ENCODE measurements around the gene SEZ6.
"Not testable (repeated sequence)": the region's sequence is repeated elsewhere in the genome, so short reads cannot be mapped to it uniquely, and the experiment has no call there.

SEZ6 gene

DNA sequence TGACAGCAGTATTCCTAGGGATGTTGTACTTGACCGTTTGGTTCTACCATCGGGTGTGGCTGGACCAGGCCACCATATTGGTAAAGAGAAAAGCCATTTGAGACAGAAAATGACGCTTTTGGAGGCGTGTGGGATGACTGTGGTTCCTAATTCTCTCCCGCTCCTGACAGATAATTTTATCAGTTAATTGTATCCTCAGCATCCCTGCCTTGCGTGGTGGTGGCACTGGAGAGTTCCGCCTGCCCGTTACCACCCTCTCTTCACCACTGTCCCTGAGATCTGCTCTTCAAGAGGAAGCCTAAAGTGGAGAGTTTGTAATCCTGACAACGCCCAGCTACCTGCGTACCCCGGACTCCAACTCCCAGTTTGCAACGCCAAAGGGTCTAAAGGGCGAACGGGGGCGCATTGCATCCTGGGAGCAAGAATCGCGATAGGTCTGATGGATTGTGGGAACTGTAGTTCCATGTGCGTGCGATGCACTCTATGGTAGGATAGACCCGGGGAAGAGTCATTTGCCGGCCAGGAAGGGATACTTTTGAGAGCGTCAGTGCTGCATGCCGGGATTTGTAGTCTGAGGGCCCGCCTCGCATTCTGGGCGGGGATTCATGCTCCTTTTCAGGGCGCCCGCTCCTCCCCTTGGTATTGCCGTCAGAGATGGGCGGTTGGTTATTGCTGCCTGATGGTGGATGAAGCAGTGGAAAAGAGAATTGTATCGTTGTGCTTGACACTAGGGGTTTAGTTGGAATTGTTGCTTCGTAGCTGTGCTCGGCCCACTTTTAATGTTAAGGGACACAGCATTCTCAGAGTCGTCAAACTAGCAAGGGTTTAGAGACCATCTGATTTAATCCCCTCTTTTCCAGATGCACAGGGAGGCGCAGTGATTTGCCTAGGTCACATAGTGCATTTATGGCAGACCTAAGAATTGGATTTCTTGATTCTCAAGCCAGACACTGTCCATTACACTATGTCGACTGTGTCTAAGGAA is 53.5 kb downstream of the SEZ6 start:
- DNase-seq, result peak; percentile 93

DNA sequence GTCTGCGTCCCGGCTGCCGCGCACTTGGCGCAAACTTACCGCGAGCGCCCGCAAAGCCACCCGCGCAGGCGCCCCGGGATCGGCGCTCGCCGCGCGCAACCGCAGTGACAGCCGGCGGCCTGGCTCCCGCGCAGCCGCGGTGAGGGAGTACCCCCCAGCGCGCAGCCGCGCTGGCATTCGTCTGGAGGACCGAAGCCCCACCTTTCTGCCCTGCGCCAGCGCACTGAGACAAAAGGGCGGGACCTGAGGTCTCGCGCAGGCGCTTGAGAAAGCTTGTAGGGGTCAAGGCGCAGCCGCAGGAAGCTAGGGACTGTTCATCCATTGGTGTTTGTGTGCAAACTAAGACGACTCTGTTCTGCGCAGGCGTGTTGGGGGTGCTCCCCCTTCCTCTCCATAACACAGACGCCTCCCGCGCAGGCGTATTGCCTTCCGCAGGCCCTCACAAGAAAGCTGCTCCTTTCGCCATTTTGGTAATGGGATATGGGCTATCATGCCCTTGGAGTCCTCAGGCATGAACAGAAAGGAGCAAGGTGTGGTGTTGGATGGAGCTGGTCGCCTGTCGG is 54.3 kb downstream of the SEZ6 start, which contains the start of gene PHF12:
Gene PHF12, minus strand, starts transcription at position 91 of the 563 bp plus-strand sequence. CDS start 558 bp downstream, outside the sequence.
- peak; percentile 99 for DNase-seq

DNA sequence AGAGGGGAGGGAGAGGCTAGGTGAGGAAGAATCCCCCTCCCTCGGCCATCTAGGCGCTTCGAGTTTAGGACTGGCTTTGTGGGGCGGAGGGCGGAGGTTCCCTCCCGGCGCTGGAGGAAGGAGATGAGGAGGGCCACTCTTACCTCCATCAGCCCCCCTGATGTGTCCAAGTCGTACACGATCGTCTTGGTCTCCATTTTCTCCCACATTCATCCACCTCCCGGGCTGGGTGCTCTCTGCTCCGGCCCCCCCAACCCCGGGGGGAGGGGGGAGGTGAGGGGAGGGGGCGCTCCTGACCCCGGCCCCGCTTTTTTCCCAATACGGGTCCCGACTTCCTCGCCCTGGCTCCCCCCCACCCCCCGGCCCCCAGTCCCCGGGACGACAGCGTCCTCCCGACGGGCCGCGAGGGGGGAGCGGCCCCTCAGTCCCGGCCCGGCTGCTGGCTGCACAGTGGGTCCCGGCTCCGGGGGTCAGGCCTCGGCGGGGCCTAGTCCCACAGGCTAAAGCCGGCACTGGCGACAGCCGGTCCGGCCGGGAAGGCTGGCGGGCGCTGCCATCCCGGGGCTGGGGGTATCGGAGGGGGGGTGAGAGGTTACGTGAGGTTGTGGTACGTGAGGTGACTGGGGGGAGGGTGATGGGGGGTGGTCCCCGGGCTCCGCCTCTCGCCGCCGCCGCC is 54.9 kb downstream of the SEZ6 start:
- no peak for DNase-seq

DNA sequence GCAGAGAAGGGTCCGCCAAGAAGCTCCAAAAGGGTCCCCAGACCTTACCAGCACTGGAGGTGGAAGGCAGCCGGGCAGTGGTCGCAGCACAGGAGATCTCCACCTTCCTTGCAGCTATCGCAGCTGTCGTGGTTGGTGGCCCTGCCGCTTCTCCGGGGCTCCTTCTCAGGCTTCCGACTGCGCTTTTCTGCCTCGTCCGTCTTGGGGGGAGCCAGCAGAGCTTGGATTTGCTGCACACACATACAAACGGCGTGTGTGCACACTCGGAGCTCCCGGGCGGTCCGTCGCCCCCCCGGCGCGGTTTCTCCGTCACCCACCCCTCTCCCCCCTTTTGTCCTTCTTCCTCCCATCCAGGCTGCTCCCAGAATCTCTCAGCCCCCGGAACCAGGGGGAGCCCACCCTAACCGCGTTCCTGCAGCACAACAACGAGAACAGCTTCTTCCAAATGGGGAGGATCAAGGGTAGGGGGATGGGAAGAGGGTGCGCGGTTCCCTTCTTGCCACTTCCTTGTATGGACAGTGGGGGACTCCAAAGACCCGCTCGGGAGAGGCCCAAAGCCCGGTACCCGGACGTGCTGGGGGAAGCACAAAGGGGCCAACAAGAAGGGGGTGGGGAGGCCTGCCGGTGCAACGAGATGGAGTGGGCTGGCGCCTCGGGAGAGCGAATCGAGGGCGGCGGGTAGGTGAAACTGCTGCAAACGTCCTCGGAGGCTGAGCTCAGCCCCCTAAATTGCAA is 55.6 kb downstream of the SEZ6 start:
- DNase-seq, result peak; percentile 59

DNA sequence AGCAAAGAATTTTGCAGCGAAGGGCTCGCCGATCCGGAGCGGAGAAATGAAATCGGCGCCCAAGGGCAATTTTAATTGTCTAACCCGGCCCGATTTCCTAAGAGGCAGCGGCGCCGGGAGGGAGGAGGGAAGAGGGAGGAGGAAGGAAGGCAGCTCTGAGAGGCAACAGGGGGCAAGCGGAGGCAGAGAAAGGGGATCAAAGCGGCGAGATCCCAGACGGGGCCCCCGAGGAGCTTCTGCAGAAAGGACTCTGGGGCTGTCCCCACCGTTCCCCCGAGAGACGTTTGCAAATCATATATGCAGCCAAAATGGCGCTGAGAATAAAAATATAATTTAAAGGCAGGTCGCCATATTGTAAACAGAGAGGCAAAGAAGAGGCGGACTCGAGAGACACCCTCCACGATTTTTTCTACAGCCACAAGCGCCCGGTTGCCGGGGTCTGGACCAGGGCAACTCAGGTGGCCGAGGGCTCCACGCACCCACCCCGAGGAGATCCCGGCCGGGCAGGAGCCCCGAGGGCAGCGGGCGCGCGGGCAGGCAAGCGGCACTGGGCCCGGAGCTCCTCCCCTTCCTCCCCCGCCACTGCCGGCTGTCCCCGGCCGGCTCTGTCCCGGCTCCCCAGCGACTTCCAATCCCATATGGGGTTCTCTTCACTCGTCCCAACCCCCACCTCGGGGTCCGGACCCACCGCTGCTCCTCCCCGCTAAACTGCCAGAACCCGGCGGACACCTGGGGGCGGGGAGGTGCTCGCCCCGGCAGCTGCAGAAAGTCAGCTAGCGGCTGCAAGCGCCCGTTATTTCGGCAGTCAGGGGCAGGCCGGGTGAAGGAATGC is 56.4 kb downstream of the SEZ6 start:
- peak; percentile 38 for DNase-seq

DNA sequence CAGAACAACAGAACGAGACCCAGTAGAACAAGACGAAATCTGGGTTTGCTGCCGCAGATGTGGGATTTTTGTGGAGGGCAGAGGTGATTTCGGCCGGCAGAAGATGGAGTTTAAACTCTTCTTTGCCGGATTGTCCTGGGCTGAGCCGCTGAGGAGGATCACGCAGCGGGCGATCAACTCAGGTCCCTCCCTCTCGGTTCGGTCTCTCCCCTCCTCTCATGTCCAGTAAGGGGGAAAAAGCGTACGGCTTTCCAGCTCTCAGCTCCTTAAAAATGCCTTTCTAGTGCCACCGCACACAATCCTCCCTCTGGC is 57.0 kb downstream of the SEZ6 start:
- no peak for DNase-seq

DNA sequence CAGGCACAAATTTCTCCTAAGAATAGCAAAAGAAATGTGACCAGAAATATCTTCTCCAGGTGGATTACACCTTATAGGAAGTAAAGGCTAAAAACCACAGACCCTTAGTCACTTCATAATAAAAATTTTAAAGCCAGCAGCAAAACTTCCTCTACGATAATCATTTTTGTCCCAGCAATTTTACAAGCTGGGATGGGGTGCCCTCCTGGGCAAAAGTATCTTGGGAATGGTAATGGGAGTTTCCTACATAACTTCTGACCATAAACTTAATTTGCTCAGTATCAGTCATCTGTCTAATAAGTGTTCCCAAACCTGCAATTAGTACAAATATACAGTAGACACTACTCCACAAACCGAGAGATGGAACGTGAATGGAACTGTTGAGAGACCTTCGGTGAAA is 57.5 kb downstream of the SEZ6 start:
- DNase-seq, result no peak

DNA sequence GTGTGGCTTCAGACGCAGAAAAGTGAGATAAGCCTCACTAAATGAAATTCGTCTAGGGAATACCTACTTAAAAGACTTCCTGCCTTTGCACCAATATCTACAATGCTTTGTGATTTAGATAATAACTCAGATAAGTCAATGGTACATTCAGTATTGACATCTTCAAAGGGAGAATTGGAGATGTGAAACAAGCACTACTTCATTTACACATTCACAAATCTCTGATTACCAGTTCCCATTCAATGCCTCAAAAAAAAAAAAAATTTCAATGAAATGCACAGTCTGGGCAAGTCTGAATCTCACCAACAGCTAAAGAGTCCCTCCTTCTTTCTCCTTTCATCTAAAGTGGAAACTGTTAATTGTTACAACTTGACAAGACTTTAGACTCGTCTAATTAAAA is 58.2 kb downstream of the SEZ6 start:
- no peak for DNase-seq

DNA sequence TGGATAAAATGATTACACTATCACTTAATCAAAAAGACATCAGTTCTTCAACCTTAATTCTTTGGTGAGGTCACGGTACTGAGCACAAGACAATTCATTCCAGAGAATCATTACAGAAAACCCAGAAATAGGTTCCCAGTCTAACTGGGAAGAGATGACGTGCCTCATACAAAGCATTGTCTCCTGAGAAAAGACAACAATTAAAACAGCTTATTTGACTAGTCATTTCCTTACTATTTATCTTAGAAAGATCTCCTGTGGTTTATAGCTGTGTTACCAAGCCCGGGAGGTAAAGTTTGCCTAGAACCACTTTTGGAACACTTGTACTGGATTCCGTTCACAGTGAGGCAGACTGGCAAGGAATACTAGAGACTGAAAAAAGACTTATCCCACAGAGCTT is 59.6 kb downstream of the SEZ6 start:
- no peak for DNase-seq

DNA sequence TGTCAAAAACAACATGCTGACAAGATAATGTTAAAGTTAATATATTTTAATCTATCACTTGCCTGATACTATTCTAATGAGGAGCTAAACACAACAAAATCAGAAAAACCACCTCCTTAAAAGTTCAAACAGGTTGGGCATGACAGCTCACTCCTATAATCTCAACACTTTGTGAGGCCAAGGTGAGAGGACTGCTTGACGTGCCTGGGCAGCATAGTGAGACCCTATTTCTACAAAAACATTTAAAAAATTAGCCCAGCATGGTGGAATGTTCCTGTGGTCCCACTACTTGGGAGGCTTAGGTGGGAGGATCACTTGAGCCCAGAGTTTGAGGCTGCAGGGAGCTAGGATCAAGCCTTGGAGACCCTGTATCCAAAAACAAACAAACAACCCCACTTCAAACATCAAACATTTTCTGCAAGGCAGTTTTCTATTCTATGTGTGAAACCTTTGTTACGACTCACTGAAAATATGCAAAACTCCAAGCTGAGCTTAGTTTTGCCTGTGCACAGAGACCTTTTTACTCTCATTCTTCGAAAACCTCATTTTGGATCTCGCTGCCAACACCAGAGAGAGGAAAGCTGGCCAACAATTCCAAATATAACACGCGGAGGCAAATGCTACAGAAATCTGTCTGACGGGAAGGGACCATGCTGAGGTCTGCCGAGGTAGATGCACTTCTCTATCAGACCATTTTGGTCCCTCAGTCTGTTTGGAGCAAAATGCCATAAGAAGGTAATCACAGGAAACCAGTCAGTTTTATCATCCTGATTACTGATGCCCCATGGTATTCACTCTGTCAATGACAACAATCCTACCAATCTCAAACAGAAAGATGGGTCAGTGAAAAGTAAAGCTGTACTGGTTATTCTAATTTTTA is 60.7 kb downstream of the SEZ6 start:
- DNase-seq, result no peak

DNA sequence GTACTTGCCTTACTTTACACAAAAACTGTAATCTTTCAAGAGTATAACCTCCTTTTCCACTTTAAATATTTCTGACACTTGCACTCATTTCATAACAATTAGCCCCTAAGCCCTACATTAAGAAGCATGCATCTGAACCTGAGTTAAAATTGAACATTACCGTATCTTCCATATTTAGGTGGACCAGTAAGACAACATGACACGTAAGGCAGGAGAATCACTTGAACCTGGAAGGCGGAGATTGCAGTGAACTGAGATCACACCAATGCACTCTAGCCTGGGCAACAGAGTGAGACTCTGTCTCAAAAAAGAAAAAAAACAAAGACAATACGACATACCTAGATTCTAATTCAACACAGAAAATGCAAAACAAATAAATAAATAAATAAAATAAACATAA is 61.5 kb downstream of the SEZ6 start:
- DNase-seq, result no peak

DNA sequence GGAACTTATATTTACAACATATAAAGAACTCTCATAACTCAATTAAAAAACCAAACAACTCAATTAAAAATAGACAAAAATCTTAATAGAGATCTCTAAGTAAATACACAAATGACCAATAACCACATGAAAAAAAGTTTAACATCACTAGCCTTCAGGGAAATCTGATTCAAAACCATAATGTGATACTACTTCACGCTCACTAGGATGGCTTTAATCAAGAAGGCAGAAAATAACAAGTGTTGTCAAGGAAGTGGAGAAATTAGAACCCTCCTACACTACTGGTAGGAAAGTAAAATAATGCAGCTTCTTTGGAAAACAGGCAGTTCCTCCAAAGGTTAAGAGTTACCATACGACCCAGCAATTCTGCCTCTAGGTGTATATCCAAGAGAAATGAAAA is 62.9 kb downstream of the SEZ6 start:
- no peak for DNase-seq

DNA sequence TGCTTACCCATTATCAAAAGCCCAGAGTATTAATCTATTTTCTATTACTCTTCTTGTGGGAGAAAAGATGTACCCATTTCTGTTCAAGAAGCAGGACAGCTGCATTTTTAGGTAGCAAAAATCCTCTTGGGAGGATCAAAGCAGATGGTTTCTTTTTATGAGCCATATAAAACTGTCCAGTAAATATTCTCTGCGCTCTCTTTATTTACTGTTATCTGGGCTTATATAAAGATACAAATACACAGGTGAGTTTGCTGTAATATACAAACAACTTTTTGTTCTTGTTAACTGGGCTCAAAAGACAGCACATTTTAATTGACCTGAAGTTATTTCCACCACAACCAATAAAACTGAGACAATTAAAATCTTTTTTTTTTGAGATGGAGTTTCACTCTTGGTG is 64.6 kb downstream of the SEZ6 start:
- DNase-seq, result no peak

DNA sequence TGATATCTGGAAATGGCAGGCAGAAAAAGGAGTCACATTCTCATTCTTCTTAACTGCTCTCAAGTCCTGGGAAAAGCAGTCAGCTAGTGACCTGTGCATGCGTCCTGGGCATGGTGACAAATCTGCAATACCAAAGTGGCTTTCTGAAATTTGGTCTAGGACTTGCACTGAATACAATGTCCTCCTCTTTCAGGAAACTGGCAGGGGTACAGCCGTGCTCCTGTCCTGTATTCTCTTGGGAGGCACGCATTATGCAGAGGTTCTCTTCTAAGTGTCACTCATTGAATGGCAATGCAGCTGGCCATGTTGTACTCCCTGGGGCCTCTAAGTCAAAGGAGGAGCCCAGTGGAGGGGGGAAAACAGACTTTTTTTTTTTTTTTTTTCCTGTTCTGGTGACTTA is 65.2 kb downstream of the SEZ6 start:
- no peak for DNase-seq

DNA sequence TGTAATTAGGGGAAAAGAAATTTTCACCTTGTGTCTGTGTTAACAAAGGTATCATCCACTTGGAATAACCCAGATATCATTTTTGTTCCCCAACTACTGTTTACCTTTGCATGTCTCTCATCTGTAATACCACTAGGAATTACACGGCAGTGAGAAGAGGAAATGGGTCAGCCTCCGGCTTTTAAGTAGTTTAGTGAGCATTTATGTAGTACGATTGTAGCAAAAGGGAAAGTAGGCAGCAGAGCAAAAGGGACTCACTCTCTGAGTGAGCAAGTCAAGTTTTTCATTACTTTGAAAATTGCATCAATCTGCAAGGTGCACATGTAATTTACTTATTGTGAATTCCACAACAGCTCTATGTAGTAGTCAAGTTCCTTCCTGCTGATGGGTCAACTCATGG is 65.7 kb downstream of the SEZ6 start:
- DNase-seq, result no peak

DNA sequence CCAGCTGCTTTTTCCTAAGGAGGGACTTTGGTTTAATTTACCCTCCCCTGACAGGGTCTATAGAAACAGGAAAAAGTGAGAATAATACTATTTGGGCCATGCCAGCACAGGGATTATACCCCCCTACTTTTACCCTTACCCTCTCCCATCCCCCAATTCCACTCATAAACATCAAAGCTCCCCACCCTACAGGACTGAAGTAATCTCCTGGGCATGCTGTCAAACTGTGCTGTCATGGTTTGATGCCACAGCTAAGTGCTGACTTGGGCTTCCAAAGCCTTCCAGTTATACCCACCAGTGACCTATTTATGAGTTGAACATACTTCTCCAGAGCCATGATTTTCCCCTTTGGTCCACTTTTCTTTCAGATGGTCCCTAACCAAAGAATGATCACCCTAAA is 67.3 kb downstream of the SEZ6 start:
- DNase-seq, result no peak

DNA sequence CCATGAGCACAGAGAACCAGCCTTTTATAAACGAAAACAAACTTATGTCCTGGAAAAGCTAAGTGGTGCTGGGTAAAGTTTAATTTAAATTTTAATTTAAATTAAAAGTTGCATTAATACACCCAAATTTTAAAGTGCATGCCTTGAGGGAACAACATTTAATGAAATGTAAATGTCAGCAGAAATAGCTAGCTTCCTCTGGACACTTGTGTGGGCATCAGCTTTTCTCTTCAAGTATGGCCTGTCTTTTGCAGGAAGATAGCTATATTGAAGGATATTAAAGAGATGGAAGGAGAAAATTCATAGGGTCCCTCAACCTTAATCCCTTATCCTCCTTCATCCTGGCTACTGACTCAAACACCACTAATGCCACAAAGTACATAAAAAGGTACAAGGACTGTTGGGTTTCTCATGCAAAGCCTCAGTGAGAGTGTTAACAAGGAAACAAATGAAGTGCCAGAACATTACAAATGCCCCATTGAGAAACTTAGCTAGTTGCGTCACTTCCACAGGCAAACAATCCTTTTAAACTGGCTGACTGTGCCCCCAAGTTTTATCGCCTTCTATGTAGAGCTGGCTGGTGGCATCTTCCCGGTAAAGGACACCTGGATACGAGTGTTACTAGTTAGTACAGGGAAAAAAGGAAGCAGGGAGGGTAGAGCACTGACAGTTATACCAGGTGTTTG is 68.6 kb downstream of the SEZ6 start:
- DNase-seq, result no peak

DNA sequence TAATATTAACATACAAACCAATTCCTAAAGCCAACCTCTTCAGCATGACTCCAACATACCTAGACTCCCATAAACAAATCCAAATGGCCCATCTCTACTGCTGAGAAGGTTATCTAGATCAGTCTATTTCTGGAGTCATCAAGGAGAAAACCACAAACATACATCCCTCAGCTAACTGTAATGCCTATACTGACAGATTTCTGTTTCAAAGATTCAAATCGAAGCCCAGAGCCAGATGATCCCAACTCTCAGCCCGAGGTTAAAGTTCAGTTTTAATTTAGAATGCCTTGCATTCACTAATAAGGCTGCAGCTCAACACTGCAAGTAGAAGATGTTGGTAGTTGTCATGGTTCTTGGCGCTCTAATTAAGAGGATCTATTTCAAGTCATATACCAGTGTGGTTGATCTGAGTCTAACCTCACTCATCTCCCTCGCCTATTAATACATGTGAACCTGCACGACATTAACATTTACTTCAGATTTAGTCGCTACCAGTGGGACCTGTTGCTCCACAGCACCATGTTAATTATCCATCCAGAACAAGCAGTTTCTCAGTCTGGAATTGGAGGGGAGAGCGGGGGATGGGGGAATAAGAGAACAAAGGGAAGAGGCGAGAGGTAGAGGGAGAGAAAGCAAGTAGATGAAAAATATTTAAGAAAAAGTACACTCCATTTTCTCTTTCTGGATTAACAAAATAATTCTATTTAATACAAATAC is 69.9 kb downstream of the SEZ6 start:
- no peak for DNase-seq

DNA sequence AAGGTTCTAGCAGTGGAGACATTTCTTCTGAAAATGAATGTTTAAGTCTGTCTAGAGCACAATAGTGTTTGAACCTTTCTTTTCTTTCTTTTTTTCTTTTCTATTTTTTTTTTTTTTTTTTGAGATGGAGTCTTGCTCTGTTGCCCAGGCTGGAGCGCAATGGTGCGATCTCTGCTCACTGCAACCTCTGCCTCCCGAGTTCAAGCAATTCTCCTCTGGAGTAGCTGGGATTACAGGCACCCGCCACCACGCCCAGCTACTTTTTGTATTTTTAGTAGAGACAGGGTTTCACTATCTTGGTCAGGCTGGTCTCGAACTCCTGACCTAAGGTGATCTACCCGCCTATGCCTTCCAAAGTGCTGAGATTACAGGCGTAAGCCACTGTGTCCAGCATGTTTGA is 71.3 kb downstream of the SEZ6 start:
- DNase-seq, result not testable (repeated sequence)

DNA sequence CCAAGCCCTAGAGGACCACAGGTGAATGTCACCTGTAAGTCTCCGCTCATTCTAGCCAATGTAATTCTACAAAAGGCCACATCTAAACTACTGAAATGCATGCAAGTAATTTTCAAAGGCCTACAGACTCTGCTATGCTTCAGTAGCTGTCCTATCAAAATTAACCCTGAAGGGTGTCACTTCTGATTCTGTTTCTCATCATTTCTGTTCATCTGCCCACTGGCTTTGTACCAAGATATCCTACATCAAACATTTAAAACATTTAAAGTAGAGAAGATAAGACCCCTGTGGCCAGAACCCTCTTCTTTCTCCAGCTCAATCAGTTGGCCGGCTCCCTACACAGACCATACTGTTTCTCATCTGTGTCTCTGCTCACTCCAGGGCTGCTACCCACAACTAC is 76.0 kb downstream of the SEZ6 start:
- no peak for DNase-seq

Data from activated CD4-positive, alpha-beta T cell treated with anti-CD3 and anti-CD28 coated beads, Interleukin-2, amount 50 U/mL, for 1 hour (primary cell).